HG03039 (cell line): ENCODE measurements around the gene TTC13.

Experiments
- ATAC-seq: cut with Tn5 transposase; IDR thresholded peaks from one replicate; pipeline ENCODE4 v1.9.1; 2021; ENCODE audit warnings: mild to moderate bottlenecking, moderate library complexity; ENCODE audit not compliant: unreplicated experiment

TTC13 gene

DNA sequence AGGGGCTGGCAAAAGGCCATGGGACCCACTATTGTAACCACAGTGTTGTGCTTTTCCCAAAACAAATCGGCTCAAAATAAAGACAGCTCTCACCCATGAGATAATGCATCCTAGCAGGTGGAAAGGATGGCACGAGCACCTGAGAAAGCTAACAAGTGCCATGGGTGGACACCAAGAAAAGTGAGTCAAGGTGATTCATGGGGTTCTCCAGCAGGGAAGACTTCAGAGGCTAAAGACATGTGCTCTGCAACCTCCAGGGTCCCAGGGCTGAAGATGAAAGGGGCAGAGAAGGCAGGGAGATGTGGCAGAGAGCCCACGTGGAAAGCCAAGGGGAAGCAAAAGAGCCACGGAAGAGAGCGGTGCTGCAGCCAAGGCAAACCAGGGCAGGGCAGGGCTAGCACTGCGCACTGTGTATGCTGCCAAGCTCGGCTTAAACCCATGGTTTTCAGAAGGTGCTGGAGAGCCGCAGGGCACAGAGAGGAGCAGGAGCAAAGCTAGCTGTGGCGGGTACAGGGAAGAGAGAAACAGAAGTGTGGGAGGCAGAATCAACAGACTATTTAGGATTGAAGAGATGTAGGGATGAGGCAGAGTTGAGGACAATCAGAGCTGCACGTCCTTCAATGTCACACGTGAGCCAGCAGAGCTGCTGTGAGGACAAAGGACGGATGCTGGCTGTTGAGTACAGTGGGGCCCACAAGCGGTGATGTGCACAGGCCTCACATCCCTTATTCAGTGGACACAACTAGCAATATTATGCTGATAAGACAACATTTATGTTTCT is 68.5 kb downstream of the TTC13 start:
- no peak for ATAC-seq

DNA sequence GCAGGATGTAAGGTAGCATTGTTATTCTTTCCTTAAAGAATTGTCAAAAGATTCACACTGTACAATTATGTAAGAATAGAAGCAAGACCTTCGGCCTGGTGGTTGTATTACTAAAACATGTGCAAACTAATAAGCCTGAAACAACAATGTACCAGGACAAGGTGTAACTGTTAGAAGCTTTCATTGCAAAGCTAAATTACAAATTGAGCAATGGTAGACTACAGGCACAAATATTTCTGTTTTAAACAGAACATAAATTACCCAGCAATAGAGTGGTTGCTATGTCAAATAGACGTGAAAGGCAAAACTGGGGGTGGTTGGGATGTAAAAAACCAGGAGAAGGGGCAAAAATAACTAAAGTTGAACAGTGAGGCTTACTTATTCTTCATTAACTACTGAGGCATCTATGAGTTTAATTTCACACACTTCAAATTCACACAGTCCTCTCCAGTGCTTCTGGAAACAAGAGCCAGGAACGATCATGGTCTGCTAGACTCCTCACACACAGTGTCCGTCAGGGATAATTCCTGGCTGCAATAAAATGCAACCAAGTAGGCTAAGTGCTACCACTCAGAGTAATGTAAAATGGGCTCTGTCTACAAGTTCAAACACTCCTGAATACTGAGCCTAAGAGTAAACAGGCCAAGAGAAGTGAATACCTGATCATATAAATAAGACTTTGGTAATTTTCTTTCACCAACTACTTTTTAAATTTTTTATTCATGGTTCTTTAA is 71.0 kb downstream of the TTC13 start:
- no peak for ATAC-seq

DNA sequence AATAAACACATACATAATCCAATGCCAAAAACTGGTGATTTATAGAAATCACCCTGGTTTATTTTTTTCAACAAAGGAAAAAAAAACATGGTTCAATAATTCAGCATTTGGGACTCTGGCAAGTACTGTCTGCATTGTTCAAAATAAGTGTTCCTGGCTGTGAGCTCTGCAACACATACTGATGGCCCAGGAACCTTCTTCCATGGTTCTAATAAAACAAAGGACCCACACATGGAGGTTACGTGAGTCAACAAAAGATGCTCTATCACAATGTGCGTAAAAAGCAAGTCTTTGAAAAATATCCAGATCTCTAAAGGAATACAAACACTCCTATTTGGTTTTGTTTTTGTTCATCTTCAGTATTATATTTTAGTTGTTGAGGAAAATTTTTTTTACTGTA is 72.4 kb downstream of the TTC13 start:
- no peak for ATAC-seq

DNA sequence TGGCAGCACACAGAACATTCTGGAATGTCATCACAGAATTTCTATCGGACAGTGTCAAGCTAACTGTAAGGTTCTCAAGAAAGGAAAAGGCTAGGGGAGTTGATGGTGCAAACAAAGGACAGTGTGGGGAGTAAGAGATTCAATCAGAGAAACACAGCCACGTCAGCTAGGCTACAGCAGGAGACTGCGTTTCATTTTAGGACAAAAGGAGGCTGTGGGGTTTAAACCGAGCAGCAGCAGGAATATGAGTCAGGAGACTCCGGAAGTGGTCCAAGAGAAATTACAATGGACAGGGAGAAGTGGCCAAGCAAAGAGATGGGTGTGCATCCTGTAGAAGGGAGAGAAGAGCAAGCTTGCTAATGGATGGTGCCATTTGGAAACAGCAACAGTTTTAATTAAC is 72.9 kb downstream of the TTC13 start:
- ATAC-seq, result no peak

DNA sequence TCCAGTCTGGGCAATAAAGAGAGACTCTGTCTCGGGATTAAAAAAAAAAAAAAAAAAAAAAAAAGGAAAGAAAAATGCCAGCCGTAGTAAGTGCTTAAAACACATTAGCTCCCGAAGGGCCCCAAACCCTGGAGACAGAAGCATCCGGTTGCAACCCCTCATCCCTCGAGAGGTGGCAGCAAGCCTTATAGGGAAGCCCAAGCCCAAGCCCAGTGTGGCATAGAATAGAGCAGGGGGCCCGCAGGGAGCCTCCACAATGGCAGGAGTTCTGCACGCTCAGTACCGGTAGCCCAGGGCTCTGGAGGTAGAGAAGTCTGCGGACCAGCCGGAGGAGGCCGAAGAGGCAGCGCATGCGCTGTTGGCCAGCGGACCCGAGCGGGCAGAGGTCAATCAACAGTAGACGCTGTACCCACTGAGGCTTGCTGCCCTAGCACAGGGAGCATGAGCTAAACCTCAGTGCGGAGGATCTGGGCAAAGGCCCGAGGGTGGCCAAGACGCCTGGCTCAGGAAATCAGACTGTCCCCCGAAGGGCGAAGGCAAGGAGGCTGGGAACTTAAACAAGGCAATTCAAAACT is 76.2 kb downstream of the TTC13 start:
- no peak for ATAC-seq

DNA sequence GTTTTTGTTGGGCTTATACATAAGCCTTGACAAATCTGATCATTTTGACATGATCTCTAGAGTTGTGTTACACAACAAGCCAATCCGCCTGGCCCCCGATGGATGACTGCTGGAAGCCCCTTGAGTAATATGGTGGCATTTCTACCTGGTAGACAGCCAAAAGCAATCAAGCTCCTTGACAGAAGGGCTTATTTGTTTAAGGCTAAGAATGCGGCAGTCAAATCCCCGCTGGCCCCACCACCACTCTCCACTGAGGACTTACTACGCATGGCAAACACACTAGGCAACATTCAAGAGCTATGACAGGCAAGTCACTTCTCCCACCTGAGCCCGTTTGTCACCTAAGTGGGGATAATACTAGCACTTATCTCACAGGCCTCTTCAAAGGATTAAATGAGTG is 77.0 kb downstream of the TTC13 start:
- no peak for ATAC-seq

DNA sequence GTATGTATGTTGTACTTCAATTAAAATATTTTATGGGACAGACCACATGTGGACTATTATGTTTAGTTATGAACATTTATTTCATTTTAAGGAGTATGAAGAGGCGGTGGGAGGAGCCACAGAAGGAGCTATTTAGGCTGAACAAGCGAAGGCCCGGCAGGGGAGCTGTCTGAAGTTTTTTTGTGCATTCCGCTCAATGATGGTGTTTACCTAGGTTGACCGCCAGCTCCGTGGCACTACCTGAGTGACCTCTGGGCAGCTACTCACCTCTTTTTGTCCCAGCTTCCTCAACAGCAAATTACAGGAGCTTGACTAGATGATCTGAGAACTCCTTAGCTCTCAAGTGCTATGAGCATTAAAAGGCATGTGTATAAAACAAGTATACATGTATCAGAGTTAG is 77.7 kb downstream of the TTC13 start:
- ATAC-seq, result no peak

DNA sequence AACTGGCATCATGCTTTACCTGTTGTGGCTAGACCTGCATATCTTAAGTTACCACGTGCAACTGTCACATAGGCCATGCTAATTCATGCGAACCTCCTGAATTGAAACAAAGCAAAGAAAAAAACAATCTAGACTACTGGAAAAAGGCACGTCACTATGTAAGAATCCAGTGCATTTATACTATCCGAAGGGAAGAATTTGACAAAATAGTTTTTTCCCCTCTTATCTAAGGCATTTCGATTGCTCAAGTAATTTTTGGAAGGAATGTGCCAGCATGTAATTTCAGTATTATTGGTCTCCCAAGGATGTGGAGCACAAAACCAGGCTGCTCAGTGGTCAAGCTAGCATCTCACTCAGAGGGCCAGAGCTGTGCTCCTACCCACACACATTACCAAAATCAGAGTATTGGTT is 78.8 kb downstream of the TTC13 start:
- no peak for ATAC-seq

DNA sequence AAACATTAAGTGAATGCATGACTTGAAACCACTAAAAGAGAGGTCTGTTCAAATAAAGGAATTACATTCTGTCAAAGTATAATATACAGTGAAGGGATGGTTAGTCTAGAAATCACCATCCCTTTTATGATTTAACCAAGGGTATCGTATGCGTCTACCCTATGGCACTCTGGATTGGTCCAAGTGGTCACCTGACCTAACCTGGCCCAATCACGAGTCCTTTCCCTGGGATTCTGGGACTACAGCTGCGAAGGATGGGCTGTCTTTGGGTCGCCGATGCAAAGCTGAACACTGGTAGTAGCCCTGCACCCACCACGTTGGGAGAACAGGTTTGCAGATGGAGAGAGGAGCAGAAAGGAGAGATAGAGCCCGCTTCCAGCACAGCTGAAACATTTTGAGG is 79.9 kb downstream of the TTC13 start:
- no peak for ATAC-seq

DNA sequence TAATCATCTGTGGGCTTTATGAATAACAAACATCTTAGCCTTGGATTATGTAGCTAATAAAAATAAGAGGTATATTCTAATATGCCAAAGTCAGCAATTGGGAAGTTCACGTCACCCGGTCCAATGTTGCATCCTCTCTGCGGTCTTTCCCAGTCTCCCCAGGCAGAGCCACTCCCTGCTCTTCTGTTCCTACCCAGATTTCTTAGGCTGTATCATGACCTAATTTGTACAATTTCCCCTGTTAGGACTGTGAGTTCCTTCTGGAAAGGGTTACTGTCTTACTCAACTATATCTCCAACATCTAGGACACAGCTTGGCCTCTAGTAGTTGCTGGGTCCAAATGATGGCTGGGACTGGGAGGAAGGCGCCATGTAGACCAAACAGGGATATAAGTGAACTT is 80.5 kb downstream of the TTC13 start:
- no peak for ATAC-seq

DNA sequence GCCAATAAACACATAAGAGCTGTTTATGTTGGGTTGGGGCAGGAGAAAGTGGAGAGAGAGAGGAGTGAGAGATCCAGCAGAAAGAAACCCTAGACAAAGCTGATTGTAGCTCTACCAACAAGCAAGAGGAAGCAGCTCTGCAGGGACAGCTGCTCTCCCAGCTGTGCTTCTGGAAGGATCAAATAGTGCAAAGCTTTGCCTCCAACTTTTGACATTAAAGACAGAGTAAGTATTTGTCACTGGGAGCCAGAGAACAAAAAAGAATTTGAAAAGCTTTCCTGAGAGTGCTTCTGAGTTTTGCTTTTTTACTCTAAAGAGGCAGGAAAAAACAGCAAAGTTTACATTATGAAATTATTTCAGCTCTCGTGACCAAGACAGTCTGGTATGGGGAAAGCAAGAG is 81.9 kb downstream of the TTC13 start:
- ATAC-seq, result no peak

DNA sequence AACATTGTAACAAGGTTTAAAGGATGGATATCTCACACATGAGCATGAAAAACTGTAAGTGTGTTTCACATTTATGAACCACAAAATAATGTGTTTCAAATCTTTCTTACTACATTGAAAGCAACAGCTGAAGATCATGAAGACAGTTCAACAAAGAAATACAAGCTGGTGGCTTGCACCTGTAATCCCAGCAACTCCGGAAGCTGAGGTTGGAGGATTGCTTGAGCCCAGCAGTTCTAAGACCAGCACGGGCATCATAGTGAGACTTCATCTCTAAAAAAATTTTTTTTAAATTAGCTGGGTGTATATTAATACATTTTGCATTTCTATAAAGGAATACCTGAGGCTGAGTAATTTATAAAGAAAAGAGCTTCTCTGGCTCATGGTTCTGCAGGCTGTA is 83.2 kb downstream of the TTC13 start:
- no peak for ATAC-seq

DNA sequence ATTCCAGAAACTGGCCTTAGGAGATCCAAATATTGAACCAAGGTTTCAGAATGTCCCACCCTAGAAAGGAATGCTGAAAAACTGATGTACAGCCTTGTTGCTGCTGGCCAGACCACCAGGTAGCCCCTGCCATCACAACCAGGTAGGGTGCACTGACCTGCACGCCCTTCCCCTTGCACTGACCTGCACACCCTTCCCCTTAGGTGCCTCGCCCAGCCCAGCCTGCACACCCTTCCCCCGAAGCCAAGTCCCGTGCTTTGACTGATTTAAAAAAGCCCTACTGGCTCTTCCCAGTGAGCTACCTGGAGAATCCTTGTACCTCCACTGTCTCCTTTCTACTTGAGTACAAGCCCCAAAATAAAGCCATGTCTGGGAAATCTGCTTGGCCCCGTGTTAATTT is 84.0 kb downstream of the TTC13 start:
- ATAC-seq, result no peak

DNA sequence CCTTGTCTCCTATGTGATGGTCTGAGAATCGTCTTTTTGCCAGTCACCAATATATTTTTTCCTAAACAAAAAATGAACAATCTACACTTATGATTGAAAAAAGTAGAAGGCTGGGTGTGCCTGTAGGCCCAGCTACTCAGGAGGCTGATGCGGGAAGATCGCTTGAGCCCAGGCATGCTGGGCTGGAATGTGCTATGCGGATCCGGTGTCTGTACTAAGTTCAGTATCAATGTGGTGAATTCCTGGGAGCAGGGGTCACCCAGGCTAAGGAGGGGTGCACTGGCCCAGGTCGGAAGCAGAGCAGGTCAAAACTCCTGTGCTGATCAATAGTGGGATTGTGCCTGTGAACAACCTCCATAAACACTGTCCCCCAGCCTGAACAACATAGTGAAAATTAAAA is 84.6 kb downstream of the TTC13 start:
- ATAC-seq, result no peak

DNA sequence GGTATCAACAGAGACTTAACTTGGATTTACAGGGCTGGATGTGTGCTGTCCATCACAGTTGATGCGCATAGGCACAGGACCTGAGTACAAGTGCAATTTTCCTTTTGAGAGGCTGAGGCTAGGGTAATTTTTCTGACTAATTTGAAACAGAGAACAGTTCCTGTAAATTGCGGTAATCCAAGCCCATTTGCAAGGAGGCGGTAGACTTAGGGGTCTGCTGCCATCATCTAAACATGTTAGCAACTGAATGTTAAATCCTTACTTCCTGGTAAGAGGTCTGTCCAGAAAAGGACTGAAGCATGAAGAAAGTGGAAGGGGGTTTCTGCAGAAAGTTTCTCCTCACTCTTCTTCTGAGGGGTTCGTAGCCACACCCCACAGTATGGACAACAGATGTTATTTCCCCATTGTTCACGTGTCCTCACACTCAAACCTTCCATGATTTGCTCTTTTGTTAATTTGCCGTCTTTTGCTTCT is 86.6 kb downstream of the TTC13 start:
- no peak for ATAC-seq

DNA sequence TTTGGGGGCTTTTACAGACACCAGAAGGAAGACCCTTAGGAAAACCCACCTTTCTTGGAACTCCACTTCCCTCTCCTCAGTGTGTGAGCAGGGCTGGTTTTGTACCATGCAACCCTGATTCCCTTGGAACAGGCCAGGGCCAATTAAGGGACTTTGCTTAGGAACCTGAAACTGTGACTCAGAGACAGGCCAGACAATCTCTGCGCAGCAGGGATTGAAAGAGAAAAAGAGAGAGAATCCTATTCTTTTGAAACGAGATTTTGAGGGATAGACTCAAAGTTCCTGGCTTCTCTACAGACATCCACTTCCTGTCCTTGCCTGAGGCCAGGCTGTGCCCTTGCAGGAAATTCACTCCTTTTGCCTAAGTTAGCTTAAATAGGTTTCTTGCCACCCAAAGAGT is 87.2 kb downstream of the TTC13 start:
- ATAC-seq, result no peak

DNA sequence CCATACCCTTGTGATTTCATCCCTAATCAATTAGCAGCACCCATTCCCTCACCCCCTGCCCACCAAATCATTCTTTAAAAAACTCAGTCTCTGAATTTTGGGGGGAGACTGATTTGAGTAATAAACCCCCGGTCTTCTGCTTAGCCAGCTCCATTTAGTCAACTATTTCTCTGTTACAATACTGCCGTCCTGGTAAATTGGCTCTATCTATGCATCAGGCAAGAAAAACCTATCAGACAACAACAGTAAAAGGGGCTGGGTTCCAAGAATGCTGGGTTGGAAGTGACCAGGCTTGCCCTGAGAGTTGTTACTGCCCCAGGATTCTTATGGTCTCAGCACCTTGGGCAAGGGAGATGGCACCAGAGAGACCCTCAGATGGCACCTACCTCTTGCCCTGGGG is 94.0 kb downstream of the TTC13 start:
- ATAC-seq, result no peak

DNA sequence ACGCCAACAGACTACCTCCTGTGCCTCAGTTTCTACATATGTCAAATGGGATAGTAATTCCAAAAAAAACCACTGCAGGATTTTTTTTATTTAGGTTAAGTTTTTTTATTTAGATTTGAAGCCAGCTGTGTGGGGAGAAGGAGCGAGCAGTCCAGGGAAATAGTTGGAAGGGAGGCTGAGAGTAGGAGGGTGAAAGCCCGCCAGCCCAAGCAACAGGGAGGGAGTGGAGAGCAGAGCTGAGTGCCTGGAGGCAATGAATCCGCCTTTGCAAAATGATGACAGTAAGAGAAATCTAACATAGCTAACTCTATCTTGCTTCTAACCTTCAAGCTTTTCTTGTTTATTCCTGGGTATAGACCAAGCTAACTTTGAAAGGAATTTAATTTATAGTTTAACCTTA is 94.7 kb downstream of the TTC13 start:
- ATAC-seq, result no peak

DNA sequence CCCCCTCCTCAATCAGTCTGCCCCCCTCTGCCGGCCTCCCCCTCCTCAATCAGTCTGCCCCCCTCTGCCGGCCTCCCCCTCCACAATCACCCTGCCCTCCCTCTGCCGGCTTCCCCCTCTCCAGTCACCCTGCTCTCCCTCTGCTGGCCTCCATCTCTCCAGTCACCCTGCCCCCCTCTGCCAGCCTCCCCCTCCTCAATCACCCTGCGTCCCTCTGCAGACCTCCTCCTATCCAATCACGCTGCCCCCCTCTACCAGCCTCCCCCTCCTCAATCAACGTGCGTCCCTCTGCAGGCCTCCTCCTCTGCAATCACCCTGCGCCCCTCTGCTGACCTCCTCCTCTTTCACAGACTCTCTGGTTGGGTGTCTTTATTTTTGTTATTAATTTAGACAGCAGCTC is 98.9 kb downstream of the TTC13 start:
- ATAC-seq, result no peak

DNA sequence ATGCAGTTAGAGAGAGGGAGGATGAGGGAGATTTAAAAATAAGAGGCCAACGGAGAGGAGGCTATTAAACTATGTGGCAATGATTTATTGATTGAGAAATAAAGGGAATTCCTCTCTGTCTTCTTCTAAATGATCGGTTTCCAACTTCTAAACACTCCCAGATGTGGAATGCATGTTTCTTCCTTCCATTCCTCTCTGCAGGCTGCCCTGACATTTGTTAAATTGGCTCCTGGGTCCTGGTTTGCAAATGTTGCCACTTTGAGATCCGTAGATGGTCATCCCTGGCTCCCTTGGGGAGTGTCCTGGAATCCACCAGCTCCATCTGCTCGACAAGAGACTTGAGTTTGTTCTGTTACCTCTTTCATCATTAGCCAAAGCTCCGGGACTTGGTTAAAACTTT is 100.1 kb downstream of the TTC13 start:
- ATAC-seq, result no peak

DNA sequence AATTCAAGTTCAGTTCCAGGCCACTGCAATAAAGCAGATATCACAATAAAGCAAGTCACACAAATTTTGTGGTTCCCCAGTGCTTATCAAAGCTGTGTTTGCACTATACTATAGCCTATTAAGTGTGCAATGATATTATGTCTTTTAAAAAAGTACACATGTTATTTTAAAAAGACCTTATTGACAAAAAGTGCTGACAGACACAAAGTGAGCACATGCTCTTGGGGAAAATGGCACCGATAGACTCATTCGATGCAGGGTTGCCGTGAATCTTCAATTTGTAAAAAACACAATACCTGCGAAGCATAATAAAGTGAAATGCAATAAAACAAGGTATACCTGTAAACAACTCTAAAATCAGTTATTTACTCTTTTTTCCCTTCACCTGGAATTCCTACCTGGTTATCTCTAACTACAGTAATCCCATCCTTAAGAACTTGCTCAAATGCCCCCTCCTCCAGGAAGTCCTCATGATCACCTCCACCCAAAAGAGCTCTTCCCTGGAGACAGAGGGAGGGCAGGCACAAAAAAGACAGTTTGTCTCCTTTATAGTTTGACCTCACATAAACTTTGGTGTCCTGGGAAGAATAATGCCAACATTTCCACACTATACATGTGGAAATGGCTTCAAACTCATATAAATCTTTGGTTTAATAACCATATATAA is 100.6 kb downstream of the TTC13 start:
- ATAC-seq, result no peak
